ACC112 (cell line): ENCODE results near the gene RNASE8.

ENCODE experiments used
- H2AFZ ChIP-seq: fragments of 200-600 bp; sonication (generic); one replicate; pipeline ENCODE4 v1.6.0; 2017; ENCODE audit warnings: antibody characterized with exemption, low read length; ENCODE audit not compliant: unreplicated experiment
- H3K27ac ChIP-seq: fragments of 200-600 bp; sonication (generic); 2 replicates; pipeline ENCODE4 v1.5.1; 2014; ENCODE audit warnings: low read depth, mild to moderate bottlenecking, antibody characterized with exemption, low read length, moderate library complexity
- H3K27me3 ChIP-seq: fragments of 200-600 bp; sonication (generic); 2 replicates; pipeline ENCODE4 v1.6.1; 2014; ENCODE audit warnings: mild to moderate bottlenecking, antibody characterized with exemption, low read length, moderate library complexity, mixed read lengths; ENCODE audit not compliant: insufficient read depth
- H3K36me3 ChIP-seq: fragments of 200-600 bp; sonication (generic); 2 replicates; pipeline ENCODE4 v1.6.1; 2016; ENCODE audit warnings: mild to moderate bottlenecking, antibody characterized with exemption, low read length, moderate library complexity, mixed read lengths; ENCODE audit not compliant: insufficient read depth
- H3K4me1 ChIP-seq: fragments of 200-600 bp; sonication (generic); one replicate; pipeline ENCODE4 v1.6.1; 2016; ENCODE audit warnings: low read length, mixed read lengths; ENCODE audit not compliant: insufficient read depth, unreplicated experiment, control insufficient read depth
- H3K4me3 ChIP-seq: fragments of 200-600 bp; sonication (generic); 2 replicates; pipeline ENCODE4 v1.5.1; 2014; ENCODE audit warnings: mild to moderate bottlenecking, low read depth, low read length
- H3K79me2 ChIP-seq: fragments of 200-600 bp; sonication (generic); one replicate; pipeline ENCODE4 v1.6.0; 2016; ENCODE audit warnings: low read length; ENCODE audit not compliant: control insufficient read depth, unreplicated experiment, insufficient read depth

The RNASE8 gene

DNA sequence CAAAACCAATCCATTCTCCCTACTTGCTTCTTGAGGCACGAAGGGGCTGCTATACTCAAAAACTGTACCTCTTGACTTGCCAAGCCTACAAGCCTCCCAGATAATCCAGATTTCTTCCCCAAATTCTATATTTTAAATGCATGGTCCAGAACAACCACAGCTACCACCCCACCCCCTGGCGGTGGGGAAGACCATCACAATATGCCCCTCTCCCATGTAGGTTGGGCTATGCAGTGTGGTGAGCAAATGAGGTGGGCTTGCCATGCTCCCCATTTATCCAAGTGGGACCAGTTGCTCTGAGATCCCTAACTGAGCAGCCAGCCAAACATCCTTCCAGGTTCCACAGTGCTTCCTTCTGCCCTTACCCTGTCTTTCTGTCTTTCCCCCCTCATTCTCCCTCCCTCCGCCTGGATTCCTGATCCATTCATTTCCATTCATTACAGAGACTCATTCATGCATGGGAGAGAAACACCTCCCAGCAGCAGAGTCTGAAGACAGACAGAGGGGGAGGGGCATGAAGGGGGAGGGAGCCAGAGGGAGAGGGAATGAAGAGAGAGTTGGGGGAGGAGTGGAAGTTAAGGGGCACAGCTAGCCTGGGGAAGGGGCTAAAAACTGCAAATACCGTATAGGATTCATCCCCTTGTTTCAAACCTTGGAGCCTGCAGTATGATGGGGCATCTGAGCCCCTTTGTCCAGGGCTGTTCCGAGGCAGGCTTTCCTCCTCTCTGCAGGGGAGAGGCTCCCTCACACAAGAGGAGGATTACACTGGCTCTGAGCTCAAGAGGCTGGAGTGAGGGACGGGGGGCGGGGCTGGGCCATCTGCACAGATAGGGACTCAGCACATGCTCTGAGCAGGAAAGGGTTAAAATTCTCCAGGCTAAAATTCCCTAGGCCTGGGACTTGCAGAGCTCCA lies 36.4 kb downstream of the RNASE8 start:
- H3K79me2 ChIP-seq = no peaks in the 10 kb centered on the region
- H3K27ac ChIP-seq = no peak overlapping the region
- 0 out of 2 replicates have a peak, but pooled peaks cover under 1% of the 10 kb centered on the region for H3K36me3 ChIP-seq
- no peak overlapping the region for H3K4me3 ChIP-seq
- no peaks in the 10 kb centered on the region for H3K27me3 ChIP-seq
- H2AFZ ChIP-seq = no peak overlapping the region
- H3K4me1 ChIP-seq = peaks cover 3% of the 10 kb centered on the region

DNA sequence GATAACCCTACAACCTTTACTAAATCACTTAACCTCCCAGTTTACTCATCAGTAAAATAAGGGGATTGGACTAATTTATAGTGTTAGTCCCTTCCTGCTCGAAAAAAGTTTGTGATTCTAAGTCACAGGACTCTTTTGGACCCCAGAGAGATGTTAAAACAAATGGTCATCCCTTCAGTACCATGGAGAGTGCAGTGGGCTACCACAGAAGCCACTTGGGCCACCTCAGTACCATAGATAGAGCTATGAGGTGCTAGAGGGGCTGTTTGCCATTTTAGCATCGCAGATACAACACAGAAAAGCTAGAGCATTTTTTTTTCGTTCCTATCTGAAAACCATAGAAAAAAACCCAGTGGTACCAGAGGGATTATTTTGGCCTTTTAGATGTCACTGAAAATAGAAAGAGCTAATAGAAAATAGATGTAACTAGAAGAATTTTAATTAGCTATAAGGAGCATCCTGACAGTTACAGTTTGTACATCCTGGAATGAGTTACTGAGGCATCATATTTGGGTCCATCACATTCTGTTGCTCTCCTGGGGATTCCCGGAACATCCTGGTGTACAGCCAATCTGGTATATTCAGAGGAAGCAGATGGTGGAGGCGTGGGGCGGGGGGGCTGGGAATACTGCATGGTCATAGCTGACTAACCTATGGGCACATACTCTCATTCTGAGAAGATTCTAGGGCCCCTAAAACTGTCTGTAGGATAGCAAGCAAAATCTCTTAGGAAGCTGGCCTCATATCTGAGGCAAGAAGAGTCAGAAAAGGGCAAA lies 38.0 kb downstream of the RNASE8 start:
- peaks cover 10% of the 10 kb centered on the region for H3K4me1 ChIP-seq
- no peaks in the 10 kb centered on the region for H3K27me3 ChIP-seq
- no peak overlapping the region for H3K4me3 ChIP-seq
- no peak overlapping the region for H2AFZ ChIP-seq
- H3K79me2 ChIP-seq = no peaks in the 10 kb centered on the region
- no peaks in the 10 kb centered on the region for H3K36me3 ChIP-seq
- peak overlapping the region; percentile 30; the same call in 1 of the 2 replicates for H3K27ac ChIP-seq

DNA sequence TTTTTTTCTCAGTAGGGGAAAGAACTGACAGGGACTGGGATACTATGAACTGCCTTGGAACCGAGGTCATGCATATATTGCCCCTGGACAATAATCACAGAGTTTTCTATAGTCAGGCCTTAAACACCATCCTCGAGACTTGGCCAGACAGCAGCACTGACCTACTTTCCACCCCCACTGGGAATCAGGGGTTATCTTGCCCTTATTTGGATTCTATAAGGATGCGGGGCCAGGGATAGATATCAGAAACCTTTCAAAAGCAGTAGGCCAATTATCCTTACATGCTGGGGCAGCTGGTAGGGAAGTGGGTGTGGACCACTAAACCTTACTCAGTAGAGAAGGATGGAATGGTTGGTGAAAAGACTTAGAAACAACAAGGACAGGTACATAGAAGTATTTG lies 38.8 kb downstream of the RNASE8 start:
- no peaks in the 10 kb centered on the region for H3K27me3 ChIP-seq
- no peaks in the 10 kb centered on the region for H3K36me3 ChIP-seq
- H2AFZ ChIP-seq = no peak overlapping the region
- H3K79me2 ChIP-seq = no peaks in the 10 kb centered on the region
- H3K4me1 ChIP-seq = peaks cover 10% of the 10 kb centered on the region
- no peak overlapping the region for H3K4me3 ChIP-seq
- peak overlapping the region; percentile 30 for H3K27ac ChIP-seq

DNA sequence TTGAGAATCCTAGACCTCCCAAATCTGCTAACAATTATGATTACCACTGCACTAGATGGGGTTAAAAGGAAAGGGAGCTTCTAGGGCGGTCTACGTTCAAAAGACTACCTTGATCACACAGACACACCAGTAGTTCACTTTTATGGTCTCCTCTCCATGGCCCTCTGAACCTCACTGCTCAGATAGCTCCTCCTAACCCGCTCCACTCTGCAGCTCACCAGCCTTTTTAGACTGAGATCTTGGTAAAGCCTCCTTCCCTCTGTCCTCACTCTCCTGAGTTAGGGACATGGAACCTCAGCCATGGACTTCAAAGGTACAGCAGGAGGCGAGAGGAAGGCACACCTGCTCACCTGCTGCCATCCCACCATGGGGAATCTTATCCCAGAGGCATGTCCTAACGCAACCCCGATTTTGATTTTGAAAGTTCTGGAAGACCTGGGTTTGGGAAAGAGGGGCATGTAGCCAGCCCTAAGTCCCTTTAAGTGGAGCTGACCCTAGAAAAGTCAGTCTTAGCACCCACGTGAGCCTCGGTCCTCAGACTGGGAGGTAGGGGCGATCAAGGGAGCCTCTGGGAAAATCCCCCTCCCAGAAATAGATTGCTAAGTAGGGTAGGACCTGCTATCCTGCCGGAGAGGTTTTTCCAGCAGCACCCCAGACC lies 39.5 kb downstream of the RNASE8 start:
- H3K27ac ChIP-seq = no peak overlapping the region
- H3K27me3 ChIP-seq = no peaks in the 10 kb centered on the region
- peaks cover 12% of the 10 kb centered on the region for H3K4me1 ChIP-seq
- no peak overlapping the region; the same call in 1 of the 2 replicates for H3K4me3 ChIP-seq
- H2AFZ ChIP-seq = no peak overlapping the region
- H3K36me3 ChIP-seq = no peaks in the 10 kb centered on the region
- H3K79me2 ChIP-seq = no peaks in the 10 kb centered on the region

- H3K27ac ChIP-seq = no peak overlapping the region
- H3K27me3 ChIP-seq = no peaks in the 10 kb centered on the region
- H3K4me1 ChIP-seq = peaks cover 18% of the 10 kb centered on the region
These were observed 40.0 kb downstream of the RNASE8 start for GRCh38 chr14:21097636-21098075.

DNA sequence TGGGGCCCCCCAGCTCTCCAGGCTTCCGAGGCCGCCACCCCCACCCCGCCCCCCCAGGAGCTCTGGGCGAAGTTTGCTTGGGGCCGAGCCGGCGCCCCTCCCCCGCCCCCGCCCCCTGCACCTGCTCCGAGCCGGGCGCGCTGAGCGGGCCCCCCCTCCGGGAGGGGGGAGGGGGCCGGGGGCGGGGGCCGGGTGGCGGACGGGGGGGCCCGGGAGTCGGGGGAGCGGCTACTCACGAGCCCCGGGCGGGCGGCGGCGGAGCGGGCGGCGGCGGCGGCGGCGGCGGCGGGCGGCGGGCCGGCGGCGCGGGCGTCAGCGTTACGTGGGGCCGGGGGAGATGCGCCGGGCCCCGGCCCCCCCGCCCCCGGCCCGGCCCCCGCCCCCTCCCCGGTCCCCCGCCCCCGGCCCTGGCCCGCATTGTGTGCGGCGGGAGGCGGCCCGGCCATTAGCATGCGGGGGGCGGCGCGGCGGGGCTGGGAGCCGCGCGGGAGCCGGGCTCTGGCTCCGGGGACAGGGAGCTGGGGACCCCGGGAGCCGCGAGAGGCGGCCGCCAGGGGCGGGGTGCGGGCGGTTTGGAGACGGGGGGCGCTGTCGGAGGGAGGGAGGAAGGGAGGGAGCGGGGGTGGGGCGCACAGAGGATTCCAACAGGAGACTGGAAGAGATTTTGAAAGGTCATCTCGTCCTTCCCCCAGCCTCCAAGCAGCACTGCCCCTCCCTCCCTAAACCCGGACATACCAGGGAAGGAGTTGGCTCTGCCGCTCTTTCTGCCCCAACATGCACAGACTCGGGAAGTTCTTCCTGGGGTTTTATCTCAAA lies 40.7 kb downstream of the RNASE8 start, which contains the start of gene ZNF219:
Gene ZNF219, minus strand, starts transcription at position 580 of the 816 bp plus-strand sequence. CDS start 5,064 bp downstream, outside the sequence.
- Histone ChIP-seq H2AFZ (peak within 1 kb of the TSS; percentile 5), H3K4me1 (peaks cover 23% of the 10 kb centered on the region)

More at GRCh38 chr14:21097636-21098075, 40.0 kb downstream of the RNASE8 start:
- Histone ChIP-seq H3K79me2 (no peaks in the 10 kb centered on the region), H2AFZ (no peak overlapping the region), H3K4me3 (no peak overlapping the region; the same call in 1 of the 2 replicates), H3K36me3 (no peaks in the 10 kb centered on the region)

GRCh38 chr14:21098892-21099595 lies 41.4 kb downstream of the RNASE8 start:
- Histone ChIP-seq H3K79me2 (no peaks in the 10 kb centered on the region), H3K27ac (no peak overlapping the region), H2AFZ (peak overlapping the region; percentile 5), H3K4me1 (peaks cover 23% of the 10 kb centered on the region), H3K36me3 (no peaks in the 10 kb centered on the region), H3K4me3 (peak overlapping the region; percentile 75), H3K27me3 (no peaks in the 10 kb centered on the region)

More for the DNA sequence above, 40.7 kb downstream of the RNASE8 start, which contains the start of gene ZNF219:
- Histone ChIP-seq H3K27ac (no peak within 1 kb of the TSS), H3K79me2 (no peaks in the 10 kb centered on the region), H3K36me3 (no peaks in the 10 kb centered on the region), H3K4me3 (peak within 1 kb of the TSS; percentile 75), H3K27me3 (no peaks in the 10 kb centered on the region)

DNA sequence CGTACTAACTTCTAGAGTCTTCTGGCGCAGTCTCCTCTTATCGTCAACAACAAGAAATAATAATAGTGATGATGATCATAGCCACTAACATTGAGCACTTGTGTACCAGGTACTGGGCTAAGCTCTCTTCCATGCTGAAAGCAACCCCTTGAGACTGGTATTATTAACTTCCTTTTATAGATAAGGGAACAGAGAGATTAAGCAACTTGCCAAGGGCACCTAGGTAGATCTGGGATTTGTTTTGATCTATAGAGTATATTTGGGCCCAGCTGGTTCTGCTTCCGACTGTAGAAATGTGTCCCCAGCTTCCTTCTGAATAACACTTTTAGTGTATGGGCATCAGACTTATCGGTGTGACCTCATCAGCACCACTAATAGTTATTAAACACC lies 42.0 kb downstream of the RNASE8 start:
- H3K4me1 ChIP-seq = peaks cover 23% of the 10 kb centered on the region
- no peaks in the 10 kb centered on the region for H3K27me3 ChIP-seq
- H3K36me3 ChIP-seq = no peaks in the 10 kb centered on the region
- H3K4me3 ChIP-seq = peak overlapping the region; percentile 75; the same call in 1 of the 2 replicates
- no peak overlapping the region for H2AFZ ChIP-seq
- no peak overlapping the region for H3K27ac ChIP-seq
- no peaks in the 10 kb centered on the region for H3K79me2 ChIP-seq

GRCh38 chr14:21100931-21101330 lies 43.3 kb downstream of the RNASE8 start, which contains the start of gene TMEM253:
Gene TMEM253 (plus strand): TSS chr14:21101066. CDS start chr14:21101344, 278 bp downstream.
- H3K4me1 ChIP-seq = peaks cover 34% of the 10 kb centered on the region
- no peak within 1 kb of the TSS for H3K4me3 ChIP-seq
- no peak within 1 kb of the TSS for H2AFZ ChIP-seq
- H3K79me2 ChIP-seq = no peaks in the 10 kb centered on the region
- H3K27me3 ChIP-seq = no peaks in the 10 kb centered on the region
- no peak within 1 kb of the TSS for H3K27ac ChIP-seq
- no peaks in the 10 kb centered on the region for H3K36me3 ChIP-seq
